Loucy (cell line): ENCODE measurements around the gene RALGAPB.

Source experiments
- CTCF ChIP-seq: fragments of 200-600 bp; sonication (generic); conservative IDR thresholded peaks from 2 replicates; pipeline ENCODE4 v1.5.1; 2014; ENCODE audit warnings: mild to moderate bottlenecking, antibody characterized with exemption, low read length
- EZH2phosphoT487 ChIP-seq: fragments of 200-600 bp; IDR thresholded peaks from 2 replicates; pipeline ENCODE4 v1.6.1; 2018; ENCODE audit warnings: antibody characterized with exemption, mild to moderate bottlenecking, moderate library complexity, borderline replicate concordance

DNA sequence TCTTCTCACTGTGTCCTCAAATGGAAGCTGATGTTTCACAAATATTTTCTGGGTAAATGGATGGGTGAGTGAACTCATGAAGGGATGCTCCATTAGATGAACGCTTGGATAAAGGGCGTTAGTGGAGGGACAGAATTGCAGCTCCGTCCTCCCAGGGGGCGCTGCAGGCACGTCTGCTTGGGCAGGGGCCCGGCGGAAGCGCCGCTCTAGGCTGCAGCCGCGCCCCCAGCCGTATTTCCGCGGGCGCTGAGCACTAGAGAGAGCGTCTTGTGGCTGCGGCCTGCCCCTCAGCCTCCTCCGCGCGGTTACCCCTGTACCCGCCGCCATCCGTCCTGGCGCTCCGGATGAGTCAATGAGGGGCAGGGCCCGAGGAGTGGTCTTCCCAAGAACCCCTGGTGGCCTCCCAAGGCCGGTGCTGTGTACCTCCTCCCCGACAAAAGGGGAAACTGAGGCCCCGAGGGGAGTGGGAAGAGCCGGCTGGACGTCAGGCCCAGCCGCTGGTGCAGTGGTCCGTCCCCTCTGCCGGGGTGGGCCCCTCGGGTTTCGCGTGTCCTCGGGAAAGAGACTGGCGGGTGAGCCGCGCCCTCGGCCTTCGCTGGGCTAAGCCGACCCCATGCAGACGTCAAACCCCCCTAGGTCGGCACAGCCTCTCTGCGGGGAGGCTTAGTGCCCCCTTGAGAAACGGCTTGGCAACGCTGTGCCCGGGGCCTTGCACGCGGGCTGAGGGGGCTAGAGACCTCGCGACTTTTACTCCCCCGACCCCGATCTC is 26.0 kb upstream of the RALGAPB start:
- TF ChIP-seq CTCF (peak; percentile 87), EZH2phosphoT487 (no peak)
